Activated CD8-positive, alpha-beta T cell treated with anti-CD3 and anti-CD28 coated beads for 36 hours (primary cell): ENCODE measurements around the gene PATE2. TPM values are rescaled to one million over a fixed set of nuclear protein-coding genes. Genes with fewer than 3 reads are reported as not detected.

ENCODE experiments used
- ATAC-seq: fragments of 200-7000 bp; cut with Tn5 transposase; one replicate; pipeline ENCODE4 v1.10.0; 2021; ENCODE audit warnings: mild to moderate bottlenecking, moderate library complexity
- CTCF ChIA-PET: fragments of 350-600 bp; sonication (Branson Sonifier 250); formaldehyde crosslinking; loops from one replicate; lab custom pipeline; 2021; ENCODE audit warnings: antibody characterized with exemption; lab: Charles Lee
- POLR2A ChIA-PET: fragments of 350-600 bp; sonication (Branson Sonifier 250); formaldehyde crosslinking; loops from one replicate; lab custom pipeline; 2021; ENCODE audit warnings: antibody characterized with exemption; lab: Charles Lee
- DNase-seq: peaks from one replicate; pipeline ENCODE4 v3.0.0-alpha.2; 2020
- H3K27ac Mint-ChIP-seq: one replicate; pipeline ENCODE4 v1.8.0; 2021; ENCODE audit warnings: mild to moderate bottlenecking, mixed read lengths
- H3K27me3 Mint-ChIP-seq: one replicate; pipeline ENCODE4 v1.8.0; 2021; ENCODE audit warnings: mixed read lengths
- H3K36me3 Mint-ChIP-seq: one replicate; pipeline ENCODE4 v1.8.0; 2021; ENCODE audit warnings: low read depth, mixed read lengths
- H3K4me1 Mint-ChIP-seq: one replicate; pipeline ENCODE4 v1.8.0; 2021; ENCODE audit warnings: low read depth, mixed read lengths
- H3K4me3 Mint-ChIP-seq: one replicate; pipeline ENCODE4 v1.8.0; 2021; ENCODE audit warnings: mild to moderate bottlenecking, moderate library complexity, mixed read lengths
- H3K9me3 Mint-ChIP-seq: one replicate; pipeline ENCODE4 v1.8.0; 2021; ENCODE audit warnings: mixed read lengths
- intact Hi-C: fragments of 100-400 bp; cut with micrococcal nuclease; formaldehyde crosslinking; loops from one replicate; pipeline ENCODE4 v1.10.0; 2022
- total RNA-seq, 2 experiments: library from RNA; stranded (reverse); gene quantifications; one replicate each; pipeline ENCODE4 v1.2.3, GENCODE V29; 2021
- TF ChIP-seq, protein P1 (sequence below): fragments of 200-600 bp; IDR thresholded peaks from one replicate; pipeline ENCODE4 v1.8.0; 2022; ENCODE audit warnings: antibody characterized with exemption, mild to moderate bottlenecking

The PATE2 gene
- total RNA-seq, 2 experiments from 2014 or later: not detected

DNA sequence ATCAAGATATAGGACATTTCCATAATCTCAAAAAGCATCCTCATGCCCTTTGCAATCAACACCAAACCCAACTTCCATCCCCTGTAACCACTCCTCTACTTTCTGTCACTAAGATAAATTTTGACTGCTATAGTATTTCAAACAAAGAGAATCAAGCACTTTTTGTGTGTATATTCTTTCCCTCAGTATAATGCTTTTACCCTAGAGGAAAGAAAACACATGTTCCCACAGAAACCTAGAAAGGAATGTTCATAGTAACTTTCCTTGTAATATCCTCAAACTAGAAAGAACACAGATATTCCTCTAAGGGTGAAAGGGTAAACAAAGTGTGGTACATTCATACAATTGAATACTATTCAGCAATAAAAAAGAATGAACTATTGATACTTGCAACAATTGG is 38.0 kb downstream of the PATE2 start:
- Mint-ChIP-seq H3K27ac (no peak overlapping the region), H3K4me1 (no peaks in the 10 kb centered on the region), H3K4me3 (no peak overlapping the region), H3K9me3 (peaks cover 2% of the 10 kb centered on the region), H3K27me3 (peaks cover 8% of the 10 kb centered on the region), H3K36me3 (no peaks in the 10 kb centered on the region)
- no peak for ATAC-seq
- no peak for DNase-seq
- TF ChIP-seq, protein P1, sequence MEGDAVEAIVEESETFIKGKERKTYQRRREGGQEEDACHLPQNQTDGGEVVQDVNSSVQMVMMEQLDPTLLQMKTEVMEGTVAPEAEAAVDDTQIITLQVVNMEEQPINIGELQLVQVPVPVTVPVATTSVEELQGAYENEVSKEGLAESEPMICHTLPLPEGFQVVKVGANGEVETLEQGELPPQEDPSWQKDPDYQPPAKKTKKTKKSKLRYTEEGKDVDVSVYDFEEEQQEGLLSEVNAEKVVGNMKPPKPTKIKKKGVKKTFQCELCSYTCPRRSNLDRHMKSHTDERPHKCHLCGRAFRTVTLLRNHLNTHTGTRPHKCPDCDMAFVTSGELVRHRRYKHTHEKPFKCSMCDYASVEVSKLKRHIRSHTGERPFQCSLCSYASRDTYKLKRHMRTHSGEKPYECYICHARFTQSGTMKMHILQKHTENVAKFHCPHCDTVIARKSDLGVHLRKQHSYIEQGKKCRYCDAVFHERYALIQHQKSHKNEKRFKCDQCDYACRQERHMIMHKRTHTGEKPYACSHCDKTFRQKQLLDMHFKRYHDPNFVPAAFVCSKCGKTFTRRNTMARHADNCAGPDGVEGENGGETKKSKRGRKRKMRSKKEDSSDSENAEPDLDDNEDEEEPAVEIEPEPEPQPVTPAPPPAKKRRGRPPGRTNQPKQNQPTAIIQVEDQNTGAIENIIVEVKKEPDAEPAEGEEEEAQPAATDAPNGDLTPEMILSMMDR: no peak
- ChIA-PET POLR2A (no interaction called here), CTCF (interaction anchor here (1.0 kb wide), 1 partner anchor 10 kb away, joined by 3 read pairs; no protein-coding TSS in a partner anchor)
- intact Hi-C loops: no loop called here

DNA sequence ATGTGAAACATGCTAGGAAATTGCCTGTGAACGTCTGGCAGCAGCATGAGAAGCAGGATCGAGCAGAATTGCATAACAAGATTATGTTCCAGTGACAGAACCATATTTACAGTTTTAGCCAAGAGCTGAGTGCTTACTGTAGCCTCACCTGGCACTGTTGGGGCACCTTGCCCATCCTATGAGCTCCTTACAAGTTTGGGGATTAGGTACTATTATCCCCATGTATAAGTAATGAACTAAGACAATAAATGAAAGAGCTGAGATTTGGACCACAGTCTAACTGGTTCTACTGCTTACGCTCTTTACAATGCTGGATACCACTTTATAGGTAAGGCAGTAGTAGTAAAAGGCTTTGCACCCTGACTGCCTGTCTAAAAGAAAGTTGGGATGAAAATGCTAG is 49.7 kb downstream of the PATE2 start:
- intact Hi-C loops: loop anchor here (10.0 kb wide), 1 partner anchor 146 kb away; no protein-coding TSS in a partner anchor
- ATAC-seq: no peak
- CTCF ChIA-PET: no interaction called here
- Mint-ChIP-seq H3K36me3 (no peaks in the 10 kb centered on the region), H3K4me1 (no peaks in the 10 kb centered on the region), H3K27ac (no peak overlapping the region), H3K9me3 (no peaks in the 10 kb centered on the region), H3K27me3 (peaks cover 13% of the 10 kb centered on the region), H3K4me3 (no peak overlapping the region)
- no peak for DNase-seq
- POLR2A ChIA-PET: no interaction called here
- TF ChIP-seq, protein P1: no peak

Other genes starting within 250 kb of the PATE2 start
- 10 to 100 TPM; 42.8 to 44.1 TPM for gene EI24, start 209.4 kb downstream of the PATE2 start, total RNA-seq
- gene STT3A, start 186.0 kb downstream of the PATE2 start, total RNA-seq: 100 to 1,000 TPM; 111 to 114 TPM
- 100 to 1,000 TPM; 134 to 139 TPM for gene CHEK1, start 153.7 kb downstream of the PATE2 start, total RNA-seq
- gene ACRV1, start 98.0 kb downstream of the PATE2 start, total RNA-seq: not detected
- not detected for gene PATE1, start 32.5 kb downstream of the PATE2 start, total RNA-seq
- gene PATE3, start 9.3 kb upstream of the PATE2 start, total RNA-seq: not detected
- not detected for gene PATE4, start 54.5 kb upstream of the PATE2 start, total RNA-seq
- gene HYLS1, start 108.8 kb upstream of the PATE2 start, total RNA-seq: 1 to 10 TPM; 4.6 to 5.2 TPM
- 10 to 100 TPM; 15.4 to 15.5 TPM for gene PUS3, start 124.4 kb upstream of the PATE2 start, total RNA-seq
- gene DDX25, start 125.7 kb upstream of the PATE2 start, total RNA-seq: under 1 TPM; 0.43 to 0.54 TPM
- gene VSIG10L2, start 167.2 kb upstream of the PATE2 start, total RNA-seq: not detected